ENCODE results near the gene MZB1.

GRCh38 chr5:139413963-139414362 lies 24.2 kb upstream of the MZB1 start:
- no peak for TF ChIP-seq SIN3A (IDR thresholded peaks at IDR 0.05; ENCODE audit: borderline replicate concordance, low read depth, low read length)
- TF ChIP-seq CTCF (IDR thresholded peaks at IDR 0.05) = no peak
- no peak for TF ChIP-seq CHD2 (IDR thresholded peaks at IDR 0.05; ENCODE audit: low read length, partially characterized antibody)
- TF ChIP-seq RAD21 (IDR thresholded peaks at IDR 0.05; ENCODE audit: low read length) = no peak
- no peak for TF ChIP-seq EP300 (IDR thresholded peaks at IDR 0.05; ENCODE audit: borderline replicate concordance in 1 of 2, low read depth in 1 of 2, low read length in 1 of 2)
- no peak for TF ChIP-seq POLR2AphosphoS5 (IDR thresholded peaks at IDR 0.05; ENCODE audit: low read depth, low read length)
- no peak for TF ChIP-seq PBX3 (IDR thresholded peaks at IDR 0.05)
- no peak for TF ChIP-seq ZBTB33 (IDR thresholded peaks at IDR 0.05; ENCODE audit: borderline replicate concordance, low read depth)

Data from SK-N-SH (cell line).